ENCODE results near the gene LRP6.
"Not testable (repeated sequence)": the region's sequence is repeated elsewhere in the genome, so short reads cannot be mapped to it uniquely, and the experiment has no call there.

LRP6 gene

DNA sequence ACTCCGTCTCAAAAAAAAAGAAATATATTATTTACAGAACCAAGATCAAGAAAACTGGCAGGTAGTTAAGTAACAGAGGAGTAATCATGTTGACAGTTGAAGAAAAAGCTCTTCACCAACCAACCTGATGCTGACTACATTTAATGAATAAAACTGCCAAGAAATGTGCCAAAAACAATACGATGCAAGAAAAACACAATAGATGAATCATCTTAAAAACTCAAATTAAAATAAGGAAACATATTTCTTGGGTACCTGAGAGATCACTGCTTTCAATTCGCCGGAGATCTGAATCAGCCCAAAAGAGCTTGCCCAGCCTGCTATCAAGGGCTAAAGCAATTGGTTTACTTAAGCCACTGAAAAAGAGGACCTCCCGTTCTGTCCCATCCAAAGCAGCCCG, 119.7 kb downstream of the LRP6 start:
- no peak for DNase-seq (ENCODE audit: low spot score)
- TF ChIP-seq, protein P1, sequence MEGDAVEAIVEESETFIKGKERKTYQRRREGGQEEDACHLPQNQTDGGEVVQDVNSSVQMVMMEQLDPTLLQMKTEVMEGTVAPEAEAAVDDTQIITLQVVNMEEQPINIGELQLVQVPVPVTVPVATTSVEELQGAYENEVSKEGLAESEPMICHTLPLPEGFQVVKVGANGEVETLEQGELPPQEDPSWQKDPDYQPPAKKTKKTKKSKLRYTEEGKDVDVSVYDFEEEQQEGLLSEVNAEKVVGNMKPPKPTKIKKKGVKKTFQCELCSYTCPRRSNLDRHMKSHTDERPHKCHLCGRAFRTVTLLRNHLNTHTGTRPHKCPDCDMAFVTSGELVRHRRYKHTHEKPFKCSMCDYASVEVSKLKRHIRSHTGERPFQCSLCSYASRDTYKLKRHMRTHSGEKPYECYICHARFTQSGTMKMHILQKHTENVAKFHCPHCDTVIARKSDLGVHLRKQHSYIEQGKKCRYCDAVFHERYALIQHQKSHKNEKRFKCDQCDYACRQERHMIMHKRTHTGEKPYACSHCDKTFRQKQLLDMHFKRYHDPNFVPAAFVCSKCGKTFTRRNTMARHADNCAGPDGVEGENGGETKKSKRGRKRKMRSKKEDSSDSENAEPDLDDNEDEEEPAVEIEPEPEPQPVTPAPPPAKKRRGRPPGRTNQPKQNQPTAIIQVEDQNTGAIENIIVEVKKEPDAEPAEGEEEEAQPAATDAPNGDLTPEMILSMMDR (IDR thresholded peaks at IDR 0.05; ENCODE audit: extremely low read depth, missing control alignments), result no peak

DNA sequence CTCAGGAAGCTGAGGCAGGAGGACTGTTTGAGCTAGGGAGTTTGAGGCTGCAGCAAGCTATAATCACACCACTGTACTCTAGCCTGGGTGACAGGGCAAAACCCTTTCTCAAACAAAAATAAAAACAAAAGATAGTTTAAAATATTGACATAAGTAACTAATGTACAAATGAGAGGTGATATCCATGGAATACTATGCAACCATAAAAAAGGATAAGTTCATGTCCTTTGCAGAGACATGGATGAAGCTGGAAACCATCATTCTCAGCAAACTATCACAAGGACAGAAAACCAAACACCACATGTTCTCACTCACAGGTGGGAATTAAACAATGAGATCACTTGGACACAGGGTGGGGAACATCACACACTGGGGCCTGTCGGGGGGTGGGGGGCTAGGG, 122.3 kb downstream of the LRP6 start:
- DNase-seq (ENCODE audit: low spot score), result not testable (repeated sequence)

DNA sequence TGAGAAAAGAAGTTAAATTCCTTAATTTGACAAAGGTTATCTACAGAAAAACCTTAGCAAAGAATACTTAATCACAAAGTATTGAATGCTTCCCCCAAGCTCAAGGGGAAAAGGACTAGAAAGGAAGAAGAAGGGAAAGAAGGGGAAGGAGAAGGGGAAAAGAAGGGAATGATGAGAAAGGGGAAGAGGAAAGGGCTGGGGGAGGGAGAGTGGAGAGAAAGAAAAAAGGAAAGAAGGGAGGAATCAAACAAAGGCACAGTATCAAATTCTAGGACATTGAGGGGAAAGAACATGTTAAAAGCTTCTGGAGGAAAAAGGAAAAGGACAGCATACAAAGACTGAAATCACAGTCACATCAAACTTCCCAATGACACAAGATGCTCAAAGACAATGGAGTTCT, 125.8 kb downstream of the LRP6 start:
- DNase-seq (ENCODE audit: low spot score), result no peak
- TF ChIP-seq, protein P1 (IDR thresholded peaks at IDR 0.05; ENCODE audit: extremely low read depth, missing control alignments), result no peak

DNA sequence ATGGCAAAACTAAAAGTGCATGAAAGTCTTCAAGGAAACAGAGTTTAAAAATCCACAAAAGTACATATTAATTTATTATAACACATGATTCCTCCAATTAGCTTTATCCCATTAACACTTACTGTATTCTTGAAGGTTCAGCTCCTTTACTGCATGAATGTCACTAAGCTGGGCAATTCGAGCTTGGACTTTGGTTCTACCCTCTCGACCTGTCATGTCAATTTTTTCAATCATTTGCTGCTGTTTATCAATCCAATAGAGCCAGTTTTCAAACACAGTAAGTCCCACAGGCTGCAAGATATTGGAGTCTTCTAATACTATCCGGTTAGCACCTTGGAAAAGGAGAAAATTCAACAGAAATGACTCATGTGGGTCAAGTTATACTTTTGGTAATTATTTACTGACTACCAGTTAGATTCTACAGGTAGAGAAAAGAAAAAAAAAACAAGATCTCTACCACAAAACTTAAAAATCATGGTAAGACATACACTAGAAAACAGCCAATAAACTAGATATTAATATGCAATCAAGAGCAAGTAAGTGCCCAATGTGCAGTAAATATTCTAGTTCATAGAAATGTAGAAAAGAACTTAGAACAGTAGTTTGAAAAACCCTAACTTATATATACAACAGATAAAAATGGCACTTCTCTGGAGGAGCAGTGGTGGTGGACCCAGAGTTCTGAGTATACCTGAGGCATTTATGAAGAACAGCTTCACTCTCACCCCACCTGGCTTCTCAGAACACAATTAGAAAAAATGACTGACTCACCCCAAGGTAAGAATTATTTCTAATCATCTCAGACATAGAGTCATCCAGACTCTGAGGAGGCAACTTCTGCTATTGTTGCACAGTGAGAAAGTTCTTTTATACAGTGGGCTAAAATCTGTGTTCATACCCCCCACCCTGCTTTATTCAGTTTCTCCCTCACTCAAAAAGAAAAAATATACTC, 128.4 kb downstream of the LRP6 start:
- TF ChIP-seq, protein P1 (IDR thresholded peaks at IDR 0.05; ENCODE audit: extremely low read depth, missing control alignments), result no peak
- DNase-seq (ENCODE audit: low spot score), result no peak

DNA sequence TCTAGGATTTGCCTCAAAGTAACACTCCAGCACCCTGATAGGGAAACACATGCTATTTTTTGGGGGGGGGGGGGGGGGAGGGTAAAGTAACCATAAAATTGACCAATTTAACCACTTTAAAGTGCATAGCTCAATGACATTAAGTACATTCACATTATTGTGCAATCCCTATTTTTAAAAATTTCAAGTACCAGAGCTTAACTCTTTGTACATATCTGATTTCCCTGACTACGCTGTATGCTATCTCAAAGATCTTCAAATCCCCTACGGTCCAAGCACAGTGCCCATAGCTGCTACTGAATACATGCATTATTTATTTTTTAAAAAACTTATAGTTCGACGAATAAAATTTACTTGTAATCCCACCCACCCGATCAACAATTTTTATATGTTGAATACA, 133.1 kb downstream of the LRP6 start:
- TF ChIP-seq, protein P1 (IDR thresholded peaks at IDR 0.05; ENCODE audit: extremely low read depth, missing control alignments), result no peak
- DNase-seq (ENCODE audit: low spot score), result no peak

DNA sequence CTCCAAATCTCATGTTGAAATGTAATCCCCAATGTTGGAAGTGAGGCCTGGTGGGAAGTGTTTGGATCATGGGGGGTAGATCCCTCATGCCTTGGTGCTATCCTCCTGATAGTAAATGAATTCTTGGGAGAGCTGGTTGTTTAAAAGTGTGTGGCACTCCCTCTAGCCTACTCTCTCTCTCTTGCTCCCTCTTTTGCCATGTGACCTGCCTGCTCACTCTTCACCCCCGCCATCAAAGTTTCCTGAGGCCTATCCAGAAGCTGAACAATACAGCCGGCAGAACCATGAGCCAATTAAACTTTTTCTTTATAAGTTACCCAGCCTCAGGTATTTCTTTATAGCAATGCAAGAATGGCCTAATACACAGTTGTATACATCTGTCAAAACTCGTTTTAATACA, 133.6 kb downstream of the LRP6 start:
- no peak for DNase-seq (ENCODE audit: low spot score)
- TF ChIP-seq, protein P1 (IDR thresholded peaks at IDR 0.05; ENCODE audit: extremely low read depth, missing control alignments), result no peak

DNA sequence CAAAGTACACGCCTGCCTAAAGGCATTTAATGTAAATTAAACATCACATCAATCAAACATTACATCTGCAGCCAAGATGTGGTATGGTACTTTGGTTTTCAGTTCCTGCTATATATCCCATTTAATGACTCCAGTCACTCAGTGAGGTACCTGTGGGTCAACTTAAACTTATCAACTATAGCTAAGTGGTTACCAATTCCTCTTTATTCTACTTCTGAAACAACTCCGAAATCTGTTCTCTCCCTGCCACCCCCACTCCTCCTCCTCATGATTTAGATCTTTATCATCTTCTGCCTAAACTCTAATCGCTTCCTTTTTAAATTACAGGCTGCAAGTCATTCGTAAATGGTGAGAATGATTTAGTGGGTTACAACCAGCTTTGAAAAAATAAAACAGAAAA, 138.2 kb downstream of the LRP6 start:
- DNase-seq (ENCODE audit: low spot score), result no peak
- TF ChIP-seq, protein P1 (IDR thresholded peaks at IDR 0.05; ENCODE audit: extremely low read depth, missing control alignments), result no peak

DNA sequence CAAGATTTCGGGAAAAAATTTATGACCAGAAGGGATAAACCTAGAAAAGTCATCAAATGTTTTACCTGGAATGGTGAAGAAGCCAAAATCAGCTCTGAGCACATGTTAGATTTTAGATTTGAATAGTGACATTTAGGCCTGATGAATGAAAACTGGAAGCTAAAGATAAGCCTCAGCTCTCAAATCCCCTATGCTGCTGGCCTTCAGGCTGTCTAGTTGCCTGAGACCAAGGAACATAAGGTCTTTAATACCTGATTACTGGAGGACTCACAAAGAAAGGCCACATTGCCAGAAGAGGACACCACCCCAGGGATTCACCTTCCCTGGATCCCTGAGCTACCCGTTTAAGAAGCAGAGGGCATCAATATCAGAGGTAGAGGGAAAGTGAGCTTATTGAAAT, 139.5 kb downstream of the LRP6 start:
- TF ChIP-seq, protein P1 (IDR thresholded peaks at IDR 0.05; ENCODE audit: extremely low read depth, missing control alignments), result no peak
- no peak for DNase-seq (ENCODE audit: low spot score)

Measured in GM20000 (cell line).